Breast epithelium (tissue), 4 donors: Measurements from ENCODE around the gene BZW1. TPM values are rescaled to one million over a fixed set of nuclear protein-coding genes. Genes with fewer than 3 reads are reported as not detected.

ENCODE experiments used
- DNase-seq, 2 donors: peaks; one replicate each; pipeline ENCODE4 v3.0.0-alpha.2; 2019; ENCODE audit warnings: low spot score in 2 of 2
- H3K27ac ChIP-seq, 2 donors: fragments of 200-600 bp; sonication (generic) in 1 of 2; one replicate each; pipeline ENCODE4 v1.5.1; 2016 to 2019; ENCODE audit warnings: mild to moderate bottlenecking in 1 of 2
- H3K27me3 ChIP-seq, 2 donors: fragments of 200-600 bp; sonication (generic) in 1 of 2; one replicate each; pipeline versions ENCODE4 v1.5.1 to v1.6.0; 2017 to 2019; ENCODE audit warnings: control low read depth in 1 of 2, mild to moderate bottlenecking in 1 of 2
- H3K36me3 ChIP-seq: fragments of 200-600 bp; one replicate; pipeline ENCODE4 v1.5.1; 2019
- H3K4me1 ChIP-seq, 2 donors: fragments of 200-600 bp; sonication (generic); one replicate each; pipeline ENCODE4 v1.5.1; 2016 to 2019; ENCODE audit warnings: control low read depth in 1 of 2
- H3K4me3 ChIP-seq, 3 donors: fragments of 200-600 bp; sonication (generic); 1 replicate in 2 of 3; 2 replicates in 1 of 3; pipeline ENCODE4 v1.5.1; 2016 to 2019; ENCODE audit warnings: mild to moderate bottlenecking in 3 of 3, moderate library complexity in 2 of 3
- H3K9me3 ChIP-seq, 2 donors: fragments of 200-600 bp; sonication (generic) in 1 of 2; one replicate each; pipeline ENCODE4 v1.5.1; 2016 to 2019; ENCODE audit warnings: control low read depth in 1 of 2
- POLR2A ChIP-seq: fragments of 450-650 bp; IDR thresholded peaks from one replicate; pipeline ENCODE4 v1.6.1; 2016; ENCODE audit warnings: antibody characterized with exemption, mild to moderate bottlenecking, moderate library complexity
- POLR2AphosphoS5 ChIP-seq, 3 donors: sonication (generic); formaldehyde crosslinking; IDR thresholded peaks; one replicate each; pipeline ENCODE4 v1.6.1; 2017; ENCODE audit warnings: antibody characterized with exemption in 3 of 3
- intact Hi-C: fragments of 100-400 bp; cut with DNase I; formaldehyde crosslinking; loops from one replicate; pipeline ENCODE4 v1.15.1; 2023; ENCODE audit warnings: low total_unique reads
- total RNA-seq, 3 donors: library from RNA; depleted of rRNA; stranded (reverse); fragments of >200 nt; gene quantifications; one replicate each; pipeline ENCODE4 v1.1.0, GENCODE V29; 2016
- TF ChIP-seq, protein P1 (sequence below), 3 donors: fragments of 450-650 bp; IDR thresholded peaks; one replicate each; pipeline ENCODE4 v1.5.1; 2016 to 2017; ENCODE audit warnings: antibody characterized with exemption in 3 of 3, mild to moderate bottlenecking in 3 of 3, moderate library complexity in 3 of 3

BZW1 gene
- total RNA-seq, 3 donors from 2014 or later = 309 to 422 (median 326) TPM

DNA sequence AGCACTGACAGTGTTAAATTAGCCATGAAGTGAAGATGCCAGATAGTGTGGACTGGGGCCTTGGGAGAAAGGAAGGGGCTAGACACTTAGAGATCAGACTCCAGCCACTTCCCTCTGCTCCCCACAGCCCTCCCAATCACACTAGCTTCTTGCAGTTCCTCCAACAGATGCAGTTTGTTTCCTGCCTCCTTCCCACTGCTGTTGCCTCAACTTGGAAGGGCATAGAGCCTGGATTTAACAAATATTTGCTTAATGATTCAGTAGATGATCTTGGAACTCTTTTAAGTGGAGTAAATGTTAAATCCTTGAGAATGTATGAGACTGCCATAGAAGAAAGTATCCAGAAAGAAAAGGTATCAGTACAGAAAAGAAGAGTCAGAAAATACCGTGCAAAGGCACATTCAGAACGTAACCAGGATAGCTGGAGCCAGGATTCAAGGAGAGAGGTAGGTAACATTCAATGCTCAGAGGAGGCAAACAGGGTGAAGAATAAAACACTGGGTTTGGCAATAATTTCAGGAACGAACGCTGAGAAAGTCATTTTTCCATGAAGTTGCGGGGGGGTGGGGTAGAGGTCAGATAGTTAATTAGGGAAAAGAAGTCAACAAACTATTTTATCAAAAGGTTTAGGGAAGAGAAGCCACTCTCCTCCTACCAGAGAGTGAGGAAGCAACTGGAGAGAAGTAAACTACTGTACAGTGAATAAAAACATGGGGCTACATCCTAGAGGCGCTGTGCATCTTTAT is 1.3 kb upstream of the BZW1 start:
- DNase-seq = no peak
- H3K27me3 ChIP-seq = no peaks in the 10 kb centered on the region
- peaks cover 0 to 12% of the 10 kb centered on the region in 2 donors for H3K4me1 ChIP-seq
- intact Hi-C loops = loop anchor here (5.0 to 10.0 kb wide), 2 partner anchors 54 to 98 kb away; partner anchors contain the start of gene CLK1
- no peaks in the 10 kb centered on the region for H3K9me3 ChIP-seq
- peak overlapping the region; percentile 97 to 100 (median 98) for H3K4me3 ChIP-seq
- no peaks in the 10 kb centered on the region for H3K36me3 ChIP-seq
- no peak for TF ChIP-seq POLR2A
- TF ChIP-seq, protein P1, sequence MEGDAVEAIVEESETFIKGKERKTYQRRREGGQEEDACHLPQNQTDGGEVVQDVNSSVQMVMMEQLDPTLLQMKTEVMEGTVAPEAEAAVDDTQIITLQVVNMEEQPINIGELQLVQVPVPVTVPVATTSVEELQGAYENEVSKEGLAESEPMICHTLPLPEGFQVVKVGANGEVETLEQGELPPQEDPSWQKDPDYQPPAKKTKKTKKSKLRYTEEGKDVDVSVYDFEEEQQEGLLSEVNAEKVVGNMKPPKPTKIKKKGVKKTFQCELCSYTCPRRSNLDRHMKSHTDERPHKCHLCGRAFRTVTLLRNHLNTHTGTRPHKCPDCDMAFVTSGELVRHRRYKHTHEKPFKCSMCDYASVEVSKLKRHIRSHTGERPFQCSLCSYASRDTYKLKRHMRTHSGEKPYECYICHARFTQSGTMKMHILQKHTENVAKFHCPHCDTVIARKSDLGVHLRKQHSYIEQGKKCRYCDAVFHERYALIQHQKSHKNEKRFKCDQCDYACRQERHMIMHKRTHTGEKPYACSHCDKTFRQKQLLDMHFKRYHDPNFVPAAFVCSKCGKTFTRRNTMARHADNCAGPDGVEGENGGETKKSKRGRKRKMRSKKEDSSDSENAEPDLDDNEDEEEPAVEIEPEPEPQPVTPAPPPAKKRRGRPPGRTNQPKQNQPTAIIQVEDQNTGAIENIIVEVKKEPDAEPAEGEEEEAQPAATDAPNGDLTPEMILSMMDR (IDR thresholded peaks at IDR 0.05) = no peak
- no peak for TF ChIP-seq POLR2AphosphoS5 (IDR thresholded peaks at IDR 0.05)
- H3K27ac ChIP-seq = peak overlapping the region; percentile 94 to 98

GRCh38 chr2:200810998-200811332 is 745 bp upstream of the BZW1 start:
- Histone ChIP-seq H3K27ac (peak overlapping the region; percentile 94 to 98), H3K4me1 (peaks cover 0 to 12% of the 10 kb centered on the region in 2 donors), H3K36me3 (no peaks in the 10 kb centered on the region), H3K27me3 (no peaks in the 10 kb centered on the region), H3K4me3 (peak overlapping the region; percentile 97 to 100 (median 98)), H3K9me3 (no peaks in the 10 kb centered on the region)
- intact Hi-C loops = loop anchor here (5.0 to 10.0 kb wide), 2 partner anchors 54 to 99 kb away; partner anchors contain the start of gene CLK1
- DNase-seq = no peak
- TF ChIP-seq, protein P1 (IDR thresholded peaks at IDR 0.05) = no peak
- TF ChIP-seq POLR2AphosphoS5 (IDR thresholded peaks at IDR 0.05) (no peak), POLR2A (no peak)

DNA sequence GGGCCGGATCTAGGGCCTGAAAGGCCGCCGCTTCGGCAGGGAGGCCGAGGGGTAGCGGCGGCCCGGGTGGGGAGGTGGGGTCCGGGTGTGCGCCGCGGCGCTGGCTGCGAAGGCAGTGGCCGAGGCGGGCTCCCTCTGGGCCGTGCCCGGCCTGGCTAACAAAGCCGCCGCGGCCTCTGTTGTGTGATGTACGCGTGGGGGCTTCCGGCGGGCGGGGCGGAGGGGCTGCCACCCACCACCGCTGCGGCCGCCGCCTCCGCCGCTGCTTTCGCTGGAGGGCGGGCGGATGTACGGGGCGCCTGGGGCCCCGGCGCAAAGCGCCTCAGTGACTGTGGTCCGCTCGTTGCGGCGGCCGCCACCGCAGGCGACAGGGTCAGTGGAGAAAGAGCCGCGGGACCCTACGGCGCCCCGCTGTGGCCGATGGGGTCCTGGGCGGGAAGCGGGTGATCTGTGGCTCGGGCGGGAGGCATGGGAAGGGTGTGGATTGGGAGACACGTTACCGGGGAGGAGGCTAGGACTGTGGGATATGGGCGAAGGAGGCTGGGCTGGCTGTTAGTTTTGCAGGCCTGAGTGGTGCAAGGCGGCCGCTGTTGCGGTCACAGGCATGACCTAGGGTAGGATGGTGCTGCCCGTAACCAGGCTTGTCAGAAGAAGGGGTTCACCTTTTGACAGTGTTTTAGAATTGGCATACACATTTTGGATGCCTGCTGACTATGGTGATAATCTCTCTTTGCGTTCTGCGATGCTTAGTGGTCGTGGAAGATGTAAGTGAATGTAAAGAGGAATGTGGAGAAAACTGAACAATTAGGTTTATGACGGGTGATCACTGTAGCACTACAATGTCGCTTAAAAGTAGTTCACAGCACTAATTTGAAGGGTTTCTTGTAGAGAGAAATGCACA is 662 bp downstream of the BZW1 start:
- intact Hi-C loops = loop anchor here (5.0 to 10.0 kb wide), 2 partner anchors 52 to 100 kb away; partner anchors contain the start of gene CLK1
- no peaks in the 10 kb centered on the region for H3K9me3 ChIP-seq
- no peaks in the 10 kb centered on the region for H3K27me3 ChIP-seq
- H3K4me1 ChIP-seq = peaks cover 0 to 12% of the 10 kb centered on the region in 2 donors
- H3K27ac ChIP-seq = peak overlapping the region; percentile 94 to 98
- peak overlapping the region; percentile 97 to 100 (median 98) for H3K4me3 ChIP-seq
- no peaks in the 10 kb centered on the region for H3K36me3 ChIP-seq
- peak; percentile 45 to 74 for DNase-seq
- TF ChIP-seq POLR2A (no peak), POLR2AphosphoS5 (IDR thresholded peaks at IDR 0.05) (peak in 2 of 3 donors; percentile 15 to 40)
- TF ChIP-seq, protein P1 (IDR thresholded peaks at IDR 0.05) = peak; percentile 10 to 53 (median 51)

DNA sequence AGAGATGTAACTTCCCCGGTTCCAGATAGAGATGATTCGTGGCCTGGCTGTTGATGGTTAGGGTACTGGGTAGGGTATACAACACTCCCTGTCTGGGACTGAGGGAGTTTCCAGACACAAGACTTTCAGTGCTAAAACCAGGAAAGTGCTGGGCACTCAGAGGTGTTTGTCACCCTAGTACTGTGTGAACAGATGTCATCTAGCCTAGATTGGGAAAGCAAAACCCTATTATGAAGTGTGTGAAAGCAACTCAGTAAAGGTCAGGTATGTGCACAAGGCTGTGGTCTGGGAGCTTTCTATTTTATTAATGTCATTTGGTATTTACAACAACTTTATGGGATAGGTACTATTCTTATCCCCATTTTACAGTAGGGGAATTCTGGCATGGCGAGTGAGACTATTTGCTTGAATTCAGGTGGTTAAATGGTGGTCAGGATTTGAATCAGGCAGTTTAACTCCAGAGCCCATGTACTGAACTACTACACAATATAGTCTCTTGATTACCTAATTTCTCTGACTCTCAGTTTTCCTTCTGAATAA is 2.6 kb downstream of the BZW1 start:
- peak overlapping the region in 1 of 2 donors; percentile 48 for H3K27ac ChIP-seq
- H3K36me3 ChIP-seq = no peaks in the 10 kb centered on the region

More for the DNA sequence above, 2.6 kb downstream of the BZW1 start:
- Histone ChIP-seq H3K9me3 (no peaks in the 10 kb centered on the region), H3K4me3 (peak overlapping the region in 1 of 3 donors; percentile 17), H3K27me3 (no peaks in the 10 kb centered on the region), H3K4me1 (peaks cover 0 to 12% of the 10 kb centered on the region in 2 donors)
- DNase-seq = no peak
- TF ChIP-seq POLR2AphosphoS5 (IDR thresholded peaks at IDR 0.05) (no peak), POLR2A (no peak)
- TF ChIP-seq, protein P1 (IDR thresholded peaks at IDR 0.05) = no peak
- intact Hi-C loops = loop anchor here (5.0 to 10.0 kb wide), 2 partner anchors 50 to 102 kb away; partner anchors contain the start of gene CLK1
